Mesothelial cell of epicardium (in vitro differentiated cells): Measurements from ENCODE around the gene CHST1. TPM values are rescaled to one million over a fixed set of nuclear protein-coding genes. Genes with fewer than 3 reads are reported as not detected.

ENCODE experiments used
- DNase-seq, 2 experiments: peaks; one replicate each; pipeline ENCODE4 v3.0.0; 2021; ENCODE audit warnings: low spot score in 2 of 2; ENCODE audit not compliant: unreplicated experiment in 2 of 2
- H3K27ac Mint-ChIP-seq: 2 replicates; pipeline ENCODE4 v1.8.0; 2021; ENCODE audit warnings: mixed read lengths
- H3K27me3 Mint-ChIP-seq: 2 replicates; pipeline ENCODE4 v1.8.0; 2021; ENCODE audit warnings: low read depth, mixed read lengths
- H3K36me3 Mint-ChIP-seq: 2 replicates; pipeline ENCODE4 v1.8.0; 2021; ENCODE audit warnings: mixed read lengths
- H3K4me1 Mint-ChIP-seq: 2 replicates; pipeline ENCODE4 v1.8.0; 2021; ENCODE audit warnings: mixed read lengths
- H3K4me3 Mint-ChIP-seq: 2 replicates; pipeline ENCODE4 v1.8.0; 2021; ENCODE audit warnings: mild to moderate bottlenecking, moderate library complexity, mixed read lengths
- H3K9me3 Mint-ChIP-seq: 2 replicates; pipeline ENCODE4 v1.8.0; 2021; ENCODE audit warnings: mixed read lengths
- CTCF ChIP-seq: fragments of 200-600 bp; sonication (generic); IDR thresholded peaks from one replicate; pipeline ENCODE4 v1.5.0; 2021; ENCODE audit warnings: antibody characterized with exemption; ENCODE audit not compliant: unreplicated experiment
- microRNA-seq: library from miRNA; unstranded; fragments of <30 nt; microRNA quantifications from one replicate; pipeline ENCODE4 v1.2.0, GENCODE V29; 2021; ENCODE audit warnings: inconsistent platforms, mixed read lengths
- total RNA-seq: library from RNA; stranded (reverse); gene quantifications from 3 replicates; pipeline ENCODE4 v1.2.1, GENCODE V29; 2021

CHST1 gene
- total RNA-seq, 1 donor from 2014 or later = 1.6 TPM

GRCh38 chr11:45599161-45599943, 66.1 kb downstream of the CHST1 start:
- Mint-ChIP-seq H3K27ac (no peak overlapping the region), H3K27me3 (peaks cover 33% of the 10 kb centered on the region), H3K4me1 (no peaks in the 10 kb centered on the region), H3K36me3 (no peaks in the 10 kb centered on the region), H3K4me3 (no peak overlapping the region), H3K9me3 (peaks cover 4% of the 10 kb centered on the region)
- DNase-seq = no peak
- TF ChIP-seq CTCF = no peak

Small RNAs within 50 kb of the gene (microRNA-seq; reads per million reads assigned to microRNA genes)
- not detected for gene MIR7154

Other genes starting within 250 kb of the CHST1 start
- 13.2 to 14.6 TPM (median 14.5 TPM) in 3 replicates for gene SLC35C1, start 139.5 kb upstream of the CHST1 start, total RNA-seq
- 33.8 to 35.9 TPM (median 34.3 TPM) in 3 replicates for gene CRY2, start 181.9 kb upstream of the CHST1 start, total RNA-seq
- 11.5 to 13.8 TPM (median 12.7 TPM) in 3 replicates for gene MAPK8IP1, start 220.0 kb upstream of the CHST1 start, total RNA-seq
- 2.3 to 3.9 TPM (median 3.4 TPM) in 3 replicates for gene FREY1, start 241.6 kb upstream of the CHST1 start, total RNA-seq